ENCODE data around the gene SETBP1.

SETBP1 gene

DNA sequence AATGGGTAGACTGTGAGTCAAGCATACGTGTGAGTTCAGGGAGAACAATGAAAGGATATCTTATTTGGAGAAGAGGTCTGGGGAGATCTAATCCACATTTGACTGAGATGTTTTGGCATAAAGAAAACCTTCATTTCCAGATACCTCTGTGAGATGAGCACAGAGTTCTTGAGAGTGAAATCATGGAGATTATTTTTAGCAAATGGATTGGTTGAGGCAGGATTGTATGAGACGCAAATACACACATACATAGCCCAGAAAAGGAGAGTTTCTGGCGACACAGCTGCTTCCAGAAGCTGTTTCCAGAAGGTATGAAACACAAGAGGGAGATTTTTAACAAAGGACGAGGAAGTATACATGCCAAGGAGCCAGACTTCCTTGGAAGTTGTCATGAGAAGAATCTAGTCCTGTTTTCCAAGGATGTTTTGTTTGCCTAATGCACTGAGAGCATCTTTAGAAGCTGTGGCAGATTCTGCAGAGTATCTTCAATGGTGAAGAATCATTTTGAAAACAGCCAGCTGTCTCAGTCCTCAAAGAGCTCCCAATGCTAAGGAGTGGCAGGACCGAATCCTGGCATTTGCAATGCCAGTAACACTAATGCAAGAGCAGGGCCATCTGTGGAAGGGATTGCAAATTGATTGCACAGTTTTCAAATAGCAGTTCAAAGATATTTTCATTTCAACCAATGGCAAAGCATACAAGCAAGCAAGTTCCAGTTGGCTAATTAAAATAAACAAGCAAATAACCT, 177.2 kb downstream of the SETBP1 start:
- H3K9me3 Mint-ChIP-seq = no peaks in the 10 kb centered on the region

DNA sequence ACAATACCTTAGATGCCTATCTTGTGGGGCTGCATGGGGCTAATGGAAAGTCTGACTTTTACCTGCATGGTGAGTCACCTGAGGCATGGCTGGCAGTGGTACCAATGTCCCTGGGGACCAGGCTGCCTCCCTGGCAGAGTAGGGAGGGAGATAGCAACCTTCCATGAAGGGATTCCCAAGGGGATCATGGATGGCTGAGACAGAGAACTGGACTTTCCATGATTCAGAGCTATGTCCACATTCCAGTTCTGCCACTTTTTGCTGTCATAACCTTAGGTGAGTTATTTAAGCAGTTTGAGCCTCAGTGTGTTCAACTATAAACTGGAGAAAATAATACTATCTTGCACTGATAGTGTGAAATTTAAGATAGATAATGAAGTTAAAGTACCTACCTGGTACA, 178.6 kb downstream of the SETBP1 start:
- Mint-ChIP-seq H3K27ac (ENCODE audit: low read depth) (no peak overlapping the region), H3K36me3 (ENCODE audit: insufficient read depth) (peaks cover 1% of the 10 kb centered on the region), H3K4me3 (no peak overlapping the region), H3K9me3 (no peaks in the 10 kb centered on the region), H3K27me3 (no peaks in the 10 kb centered on the region), H3K4me1 (no peaks in the 10 kb centered on the region)
- DNase-seq (ENCODE audit: low spot score in 2 of 2) = no peak
- ATAC-seq (replicated peaks; ENCODE audit: extremely low read depth, poor library complexity, severe bottlenecking) = no peak

More for the DNA sequence above, 177.2 kb downstream of the SETBP1 start:
- H3K4me3 Mint-ChIP-seq = no peak overlapping the region
- no peaks in the 10 kb centered on the region for H3K27me3 Mint-ChIP-seq
- no peak overlapping the region for H3K27ac Mint-ChIP-seq (ENCODE audit: low read depth)
- ATAC-seq (replicated peaks; ENCODE audit: extremely low read depth, poor library complexity, severe bottlenecking) (no peak), DNase-seq (ENCODE audit: low spot score in 2 of 2) (no peak)
- no peaks in the 10 kb centered on the region for H3K4me1 Mint-ChIP-seq
- H3K36me3 Mint-ChIP-seq (ENCODE audit: insufficient read depth) = peaks cover 1% of the 10 kb centered on the region

DNA sequence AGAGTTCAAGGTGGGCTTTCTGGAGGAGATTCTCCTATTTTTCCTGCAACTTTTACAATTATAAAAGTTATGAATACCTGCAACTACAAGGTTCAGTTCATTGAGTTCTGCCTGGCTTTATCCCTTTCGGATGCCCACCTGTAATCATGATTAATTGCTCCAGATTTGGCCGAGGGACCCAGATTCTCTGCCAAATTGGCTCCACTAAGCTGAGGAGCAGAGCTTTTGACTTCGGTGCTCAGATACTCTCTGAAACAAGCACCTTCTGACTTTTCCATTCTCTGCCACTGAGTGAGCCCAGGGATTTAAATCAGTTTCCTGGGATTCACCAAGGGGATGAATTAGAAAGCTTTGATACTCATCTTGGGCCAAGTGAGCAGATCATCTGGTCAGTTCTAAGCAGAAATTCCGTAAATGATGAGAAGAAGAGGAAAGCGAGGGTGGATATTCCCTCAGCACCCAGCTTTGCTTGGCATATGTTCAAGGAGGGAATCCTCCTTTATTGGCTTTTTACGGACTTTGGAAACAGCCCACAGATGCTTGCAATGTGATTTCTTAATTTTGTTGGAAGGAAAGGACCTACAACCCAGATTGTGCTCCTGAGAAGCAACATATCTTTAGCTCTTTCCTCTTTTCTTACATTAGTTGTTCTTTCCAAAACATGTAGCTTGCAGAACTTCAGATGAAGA, 179.2 kb downstream of the SETBP1 start:
- DNase-seq (ENCODE audit: low spot score in 2 of 2) (no peak), ATAC-seq (replicated peaks; ENCODE audit: extremely low read depth, poor library complexity, severe bottlenecking) (no peak)
- Mint-ChIP-seq H3K9me3 (no peaks in the 10 kb centered on the region), H3K4me3 (no peak overlapping the region), H3K27ac (ENCODE audit: low read depth) (no peak overlapping the region), H3K4me1 (no peaks in the 10 kb centered on the region), H3K27me3 (no peaks in the 10 kb centered on the region), H3K36me3 (ENCODE audit: insufficient read depth) (peaks cover 2% of the 10 kb centered on the region)

DNA sequence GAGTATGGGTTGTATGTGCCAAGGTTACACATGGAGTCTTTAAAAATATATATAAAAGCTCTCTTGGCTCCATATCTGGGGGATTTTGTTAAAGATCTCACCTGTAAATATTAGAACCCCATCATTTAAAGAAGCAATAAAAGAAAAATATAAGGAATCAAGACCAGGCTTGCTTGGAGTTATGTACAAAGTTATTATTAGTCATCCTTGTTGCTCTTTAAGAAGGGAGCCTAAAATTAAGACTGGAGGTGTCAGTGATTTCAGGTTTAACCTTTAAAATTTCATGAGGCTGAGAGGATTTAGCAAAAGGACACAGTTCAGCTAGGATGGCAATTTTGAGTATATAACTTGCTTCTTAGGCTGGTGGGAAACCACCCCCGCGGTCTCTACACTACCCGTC, 181.4 kb downstream of the SETBP1 start:
- DNase-seq (ENCODE audit: low spot score in 2 of 2) (no peak), ATAC-seq (replicated peaks; ENCODE audit: extremely low read depth, poor library complexity, severe bottlenecking) (no peak)
- H3K36me3 Mint-ChIP-seq (ENCODE audit: insufficient read depth) = peaks cover 2% of the 10 kb centered on the region
- H3K4me3 Mint-ChIP-seq = no peak overlapping the region
- no peaks in the 10 kb centered on the region for H3K9me3 Mint-ChIP-seq
- no peak overlapping the region for H3K27ac Mint-ChIP-seq (ENCODE audit: low read depth)
- peaks cover 9% of the 10 kb centered on the region for H3K4me1 Mint-ChIP-seq
- H3K27me3 Mint-ChIP-seq = no peaks in the 10 kb centered on the region

DNA sequence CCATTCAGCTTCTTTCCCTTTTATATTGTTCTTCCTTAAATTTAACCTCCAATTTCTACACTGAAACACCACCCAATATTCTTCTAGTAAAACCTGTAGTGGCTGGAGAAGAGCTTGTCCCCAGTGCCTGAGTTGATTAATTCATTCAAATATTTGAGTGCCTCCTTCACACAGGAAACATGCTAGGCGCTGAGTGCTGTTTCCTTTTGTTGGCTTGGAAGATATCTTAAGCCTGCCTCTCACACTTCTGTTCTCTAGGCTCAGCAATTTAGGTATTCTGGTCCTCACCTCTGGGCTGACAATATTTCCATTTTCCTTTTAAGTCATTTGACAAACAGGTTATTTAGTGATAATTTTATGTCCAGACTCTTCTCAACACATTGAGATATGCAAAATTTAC, 185.4 kb downstream of the SETBP1 start:
- Mint-ChIP-seq H3K36me3 (ENCODE audit: insufficient read depth) (peaks cover 4% of the 10 kb centered on the region), H3K4me3 (no peak overlapping the region), H3K4me1 (peaks cover 9% of the 10 kb centered on the region), H3K27me3 (no peaks in the 10 kb centered on the region), H3K9me3 (no peaks in the 10 kb centered on the region), H3K27ac (ENCODE audit: low read depth) (no peak overlapping the region)
- ATAC-seq (replicated peaks; ENCODE audit: extremely low read depth, poor library complexity, severe bottlenecking) (no peak), DNase-seq (ENCODE audit: low spot score in 2 of 2) (no peak)

DNA sequence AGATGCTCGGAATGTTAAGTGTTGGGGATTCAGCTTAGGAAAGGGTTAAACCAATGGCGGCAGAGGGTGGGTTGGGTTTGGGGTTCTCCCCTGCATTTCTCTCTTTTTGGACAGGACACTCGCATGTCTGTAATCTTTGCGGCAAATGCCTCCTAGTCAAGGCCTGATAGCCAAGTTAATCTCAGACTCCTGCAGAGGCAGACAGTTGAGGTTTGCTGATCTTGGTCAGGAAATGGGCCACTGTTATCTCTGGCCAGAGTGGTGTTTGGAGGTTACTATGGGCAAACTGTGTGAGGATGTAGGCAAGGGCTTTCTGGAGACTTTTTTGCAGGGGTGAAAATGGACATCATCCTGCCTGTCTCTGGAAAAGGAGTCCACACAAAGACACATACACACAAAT, 188.8 kb downstream of the SETBP1 start:
- peaks cover 4% of the 10 kb centered on the region for H3K36me3 Mint-ChIP-seq (ENCODE audit: insufficient read depth)
- DNase-seq (ENCODE audit: low spot score in 2 of 2) = no peak
- ATAC-seq (replicated peaks; ENCODE audit: extremely low read depth, poor library complexity, severe bottlenecking) = no peak
- H3K9me3 Mint-ChIP-seq = no peaks in the 10 kb centered on the region
- H3K4me1 Mint-ChIP-seq = peaks cover 9% of the 10 kb centered on the region
- no peaks in the 10 kb centered on the region for H3K27me3 Mint-ChIP-seq
- H3K27ac Mint-ChIP-seq (ENCODE audit: low read depth) = no peak overlapping the region
- no peak overlapping the region for H3K4me3 Mint-ChIP-seq

DNA sequence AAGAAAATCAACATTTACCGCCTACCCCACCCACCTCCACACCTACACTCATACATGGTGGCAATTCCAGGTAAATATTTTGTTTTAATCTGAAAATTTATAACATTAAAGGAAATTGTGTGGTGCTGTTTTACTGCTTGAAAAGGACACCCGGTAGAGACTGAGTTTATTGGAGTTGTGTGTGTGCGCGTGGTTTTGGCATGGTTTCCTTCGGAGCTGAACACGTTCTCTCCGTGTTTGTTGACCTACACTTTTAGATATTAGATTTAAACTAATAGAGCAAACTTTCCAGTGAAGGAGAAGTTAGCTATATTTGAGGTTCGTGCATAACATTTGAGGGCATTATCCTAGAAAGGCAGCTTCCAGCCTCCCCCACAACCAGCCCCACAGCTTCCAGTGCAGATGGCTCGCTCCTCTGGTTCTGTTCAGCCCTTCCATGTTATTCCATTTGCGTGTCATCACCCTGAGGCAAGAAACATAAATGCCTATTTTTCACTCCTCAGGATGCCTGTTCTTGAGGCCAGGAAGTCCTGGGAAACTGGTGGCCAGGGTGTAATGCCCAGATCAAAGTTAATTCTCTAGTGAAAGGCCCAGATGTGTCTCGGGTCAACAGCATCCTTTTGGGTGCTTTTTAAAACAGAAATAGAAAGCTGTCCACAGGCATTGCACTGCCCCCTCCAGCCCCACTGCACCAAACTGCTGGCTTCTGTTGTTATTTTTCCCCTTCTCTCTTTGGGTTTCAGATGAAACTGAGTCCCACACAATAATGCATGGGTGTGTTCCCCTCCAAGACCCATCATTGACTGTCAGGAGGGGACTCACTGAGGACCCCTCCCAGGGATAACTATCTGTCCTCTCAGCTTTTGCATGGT, 190.2 kb downstream of the SETBP1 start:
- DNase-seq (ENCODE audit: low spot score in 2 of 2) (no peak), ATAC-seq (replicated peaks; ENCODE audit: extremely low read depth, poor library complexity, severe bottlenecking) (no peak)
- no peak overlapping the region for H3K4me3 Mint-ChIP-seq
- H3K27me3 Mint-ChIP-seq = no peaks in the 10 kb centered on the region
- H3K4me1 Mint-ChIP-seq = peaks cover 7% of the 10 kb centered on the region
- H3K36me3 Mint-ChIP-seq (ENCODE audit: insufficient read depth) = peaks cover 2% of the 10 kb centered on the region
- peak overlapping the region; percentile 8 for H3K27ac Mint-ChIP-seq (ENCODE audit: low read depth)
- H3K9me3 Mint-ChIP-seq = no peaks in the 10 kb centered on the region

DNA sequence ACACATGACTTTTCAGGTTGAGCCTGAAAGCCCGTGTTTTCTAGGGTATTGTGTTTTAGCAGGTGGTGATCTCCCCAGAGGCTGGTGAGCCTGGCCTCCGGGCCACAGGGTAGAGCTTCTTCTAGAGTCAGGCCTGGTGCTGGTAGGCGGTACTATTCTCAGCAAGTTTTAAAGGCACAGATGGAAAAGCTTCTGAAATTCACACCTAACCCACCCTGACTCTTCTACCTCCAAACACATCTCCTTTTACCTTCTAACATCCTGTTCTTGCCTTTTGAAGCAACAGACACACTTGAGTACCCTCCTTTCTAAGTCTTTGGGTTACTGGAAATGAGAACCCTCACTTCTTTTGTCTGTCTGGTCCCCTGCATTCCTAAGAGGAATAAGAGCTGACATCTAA, 191.1 kb downstream of the SETBP1 start:
- no peak for ATAC-seq (replicated peaks; ENCODE audit: extremely low read depth, poor library complexity, severe bottlenecking)

DNA sequence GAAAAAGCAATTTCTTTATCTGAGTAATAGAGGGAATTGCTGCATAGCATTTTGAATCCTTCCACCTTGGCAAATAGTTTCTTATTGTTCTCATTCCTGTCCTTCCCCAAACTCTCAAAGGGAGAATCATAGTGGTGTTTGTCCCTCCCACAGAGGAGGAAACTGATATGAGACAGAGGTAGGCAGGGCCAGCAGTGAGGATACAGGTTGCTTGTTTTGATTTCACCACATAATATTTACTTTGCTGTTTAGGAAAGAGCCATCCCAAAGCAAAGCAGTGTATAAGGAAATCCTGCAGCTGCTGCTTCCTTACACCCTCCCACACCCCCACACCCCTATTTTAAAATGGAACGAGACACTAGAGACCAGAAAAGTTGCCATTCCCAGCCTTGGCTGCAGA, 195.3 kb downstream of the SETBP1 start:
- H3K27me3 Mint-ChIP-seq = no peaks in the 10 kb centered on the region
- no peak overlapping the region for H3K27ac Mint-ChIP-seq (ENCODE audit: low read depth)
- DNase-seq (ENCODE audit: low spot score in 2 of 2) (no peak), ATAC-seq (replicated peaks; ENCODE audit: extremely low read depth, poor library complexity, severe bottlenecking) (no peak)
- peaks cover 4% of the 10 kb centered on the region for H3K36me3 Mint-ChIP-seq (ENCODE audit: insufficient read depth)
- H3K9me3 Mint-ChIP-seq = no peaks in the 10 kb centered on the region
- no peaks in the 10 kb centered on the region for H3K4me1 Mint-ChIP-seq
- H3K4me3 Mint-ChIP-seq = no peak overlapping the region

More for the DNA sequence above, 191.1 kb downstream of the SETBP1 start:
- Mint-ChIP-seq H3K9me3 (no peaks in the 10 kb centered on the region), H3K36me3 (ENCODE audit: insufficient read depth) (peaks cover 2% of the 10 kb centered on the region), H3K27ac (ENCODE audit: low read depth) (peak overlapping the region; percentile 8), H3K4me3 (no peak overlapping the region), H3K27me3 (no peaks in the 10 kb centered on the region), H3K4me1 (no peaks in the 10 kb centered on the region)
- no peak for DNase-seq (ENCODE audit: low spot score in 2 of 2)

DNA sequence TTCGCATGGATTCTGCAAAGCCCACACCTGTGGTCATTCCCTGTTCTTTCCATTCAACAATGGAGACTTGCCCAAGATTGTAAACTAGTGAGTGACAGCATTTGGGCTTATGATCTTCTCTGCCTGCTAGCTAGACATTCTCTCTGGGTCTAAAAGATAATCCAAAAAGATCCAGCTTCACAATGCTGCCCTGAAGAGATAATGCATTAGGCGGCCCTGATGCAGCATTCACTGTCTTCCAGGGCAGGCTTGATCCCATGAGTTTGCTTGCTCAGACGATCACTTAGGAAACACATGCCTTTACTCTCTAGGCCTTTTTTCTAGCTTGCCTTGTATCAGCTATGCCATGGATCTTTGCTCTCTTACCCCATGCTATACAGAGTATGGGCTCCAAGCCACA, 196.1 kb downstream of the SETBP1 start:
- ATAC-seq (replicated peaks; ENCODE audit: extremely low read depth, poor library complexity, severe bottlenecking) = no peak
- Mint-ChIP-seq H3K27ac (ENCODE audit: low read depth) (no peak overlapping the region), H3K27me3 (no peaks in the 10 kb centered on the region), H3K36me3 (ENCODE audit: insufficient read depth) (peaks cover 4% of the 10 kb centered on the region), H3K9me3 (no peaks in the 10 kb centered on the region), H3K4me3 (no peak overlapping the region), H3K4me1 (no peaks in the 10 kb centered on the region)
- no peak for DNase-seq (ENCODE audit: low spot score in 2 of 2)

DNA sequence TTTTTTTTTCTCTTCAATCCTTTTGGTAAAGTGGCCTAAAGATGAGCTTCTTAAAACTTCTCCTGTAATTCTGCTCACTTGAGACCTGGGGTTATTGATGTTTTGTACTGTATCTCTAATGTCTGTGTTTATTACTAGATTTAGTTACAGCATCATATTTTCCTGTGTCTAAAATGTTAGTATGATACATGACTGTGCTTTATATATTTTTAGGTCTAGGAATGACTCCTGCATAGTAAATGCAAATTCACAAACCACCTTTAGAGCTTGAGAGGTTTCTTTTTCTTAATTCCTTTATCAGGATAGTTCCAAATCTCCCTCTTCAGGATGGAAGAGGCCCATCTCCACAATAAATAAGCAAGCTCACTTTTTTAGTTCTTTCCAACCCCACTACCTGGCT, 197.6 kb downstream of the SETBP1 start:
- Mint-ChIP-seq H3K4me3 (no peak overlapping the region), H3K4me1 (no peaks in the 10 kb centered on the region), H3K27me3 (no peaks in the 10 kb centered on the region), H3K9me3 (no peaks in the 10 kb centered on the region), H3K36me3 (ENCODE audit: insufficient read depth) (peaks cover 4% of the 10 kb centered on the region), H3K27ac (ENCODE audit: low read depth) (no peak overlapping the region)
- ATAC-seq (replicated peaks; ENCODE audit: extremely low read depth, poor library complexity, severe bottlenecking) (no peak), DNase-seq (ENCODE audit: low spot score in 2 of 2) (no peak)

DNA sequence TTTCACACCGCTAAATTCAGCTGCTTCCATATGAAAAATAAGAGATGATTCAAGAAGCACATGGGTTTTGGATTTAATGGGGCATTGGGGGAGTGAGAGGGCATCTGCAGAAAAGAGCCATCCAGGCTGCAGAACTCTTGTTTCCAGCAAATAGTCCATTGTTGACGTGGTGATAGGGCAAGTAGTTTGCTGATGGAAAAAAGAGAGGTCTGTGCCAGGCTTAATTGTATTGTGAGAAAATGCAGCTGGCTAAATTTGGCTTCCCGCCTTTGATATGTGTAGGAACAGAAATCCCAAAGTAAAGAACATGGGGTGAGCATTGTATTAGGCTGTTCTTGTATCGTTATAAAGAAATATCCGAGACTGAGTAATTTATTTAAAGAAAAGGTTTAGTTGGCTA, 199.5 kb downstream of the SETBP1 start:
- Mint-ChIP-seq H3K4me1 (no peaks in the 10 kb centered on the region), H3K27ac (ENCODE audit: low read depth) (no peak overlapping the region), H3K4me3 (no peak overlapping the region), H3K9me3 (no peaks in the 10 kb centered on the region), H3K27me3 (no peaks in the 10 kb centered on the region), H3K36me3 (ENCODE audit: insufficient read depth) (peaks cover 4% of the 10 kb centered on the region)
- DNase-seq (ENCODE audit: low spot score in 2 of 2) = no peak
- no peak for ATAC-seq (replicated peaks; ENCODE audit: extremely low read depth, poor library complexity, severe bottlenecking)

Data from central memory CD8-positive, alpha-beta T cell (primary cell).